NCI-H82 treated with DMSO at 0.1 percent for 48 hours (cell line): ENCODE results near the gene GOLPH3L.
A peak's percentile ranks its signal among the peaks of the same experiment; 100 is the strongest.
"Not testable (repeated sequence)": the region's sequence is repeated elsewhere in the genome, so short reads cannot be mapped to it uniquely, and the experiment has no call there.

Experiments
- DNase-seq: peaks from one replicate; lab custom pipeline; 2025; ENCODE audit not compliant: unreplicated experiment; lab: John Stamatoyannopoulos, UW

Gene GOLPH3L

GRCh38 chr1:150660584-150660983 lies 36.4 kb downstream of the GOLPH3L start:
- DNase-seq = no peak

GRCh38 chr1:150657064-150657463 lies 39.9 kb downstream of the GOLPH3L start:
- peak; percentile 22 for DNase-seq

GRCh38 chr1:150654635-150655034 lies 42.3 kb downstream of the GOLPH3L start:
- DNase-seq = not testable (repeated sequence)

- no peak for DNase-seq
Measured at GRCh38 chr1:150650193-150650592, 46.8 kb downstream of the GOLPH3L start.

GRCh38 chr1:150649441-150650075 lies 47.4 kb downstream of the GOLPH3L start:
- DNase-seq = no peak

GRCh38 chr1:150642296-150642695 lies 54.7 kb downstream of the GOLPH3L start:
- no peak for DNase-seq

GRCh38 chr1:150641126-150641815 lies 55.7 kb downstream of the GOLPH3L start:
- DNase-seq = not testable (repeated sequence)

GRCh38 chr1:150638430-150638829 lies 58.5 kb downstream of the GOLPH3L start:
- DNase-seq = not testable (repeated sequence)

- peak; percentile 27 for DNase-seq
Measured at GRCh38 chr1:150634839-150635622, 61.9 kb downstream of the GOLPH3L start.

GRCh38 chr1:150629115-150629928 lies 67.6 kb downstream of the GOLPH3L start, which contains the start of gene ENSA:
ENSA (minus strand) TSS chr1:150629612; CDS start chr1:150629470, 142 bp downstream.
- peak; percentile 99 for DNase-seq

- no peak for DNase-seq
Measured at GRCh38 chr1:150628766-150629114, 68.2 kb downstream of the GOLPH3L start.

- DNase-seq = no peak
Measured at GRCh38 chr1:150627826-150628410, 69.0 kb downstream of the GOLPH3L start.

GRCh38 chr1:150626150-150626549 lies 70.8 kb downstream of the GOLPH3L start:
- DNase-seq = no peak

- DNase-seq = not testable (repeated sequence)
Measured at GRCh38 chr1:150624546-150624945, 72.4 kb downstream of the GOLPH3L start.

GRCh38 chr1:150624134-150624533 lies 72.8 kb downstream of the GOLPH3L start:
- DNase-seq = not testable (repeated sequence)

- no peak for DNase-seq
Measured at GRCh38 chr1:150622303-150622975, 74.5 kb downstream of the GOLPH3L start.

- DNase-seq = no peak
Measured at GRCh38 chr1:150621497-150622302, 75.3 kb downstream of the GOLPH3L start.

GRCh38 chr1:150620919-150621318 lies 76.0 kb downstream of the GOLPH3L start:
- no peak for DNase-seq
